Activated naive CD8-positive, alpha-beta T cell treated with anti-CD3 and anti-CD28 coated beads, Interleukin-2, amount 50 U/mL, for 24 hours (primary cell): ENCODE results near the gene PLCB2.

Experiments
- ATAC-seq: fragments of 150-1000 bp; cut with Tn5 transposase; one replicate; pipeline ENCODE4 v1.10.0; 2021
- DNase-seq: peaks from one replicate; pipeline ENCODE4 v3.0.0; 2021
- H3K27ac Mint-ChIP-seq: one replicate; pipeline ENCODE4 v1.8.0; 2021; ENCODE audit warnings: mild to moderate bottlenecking, mixed read lengths
- H3K27me3 Mint-ChIP-seq: one replicate; pipeline ENCODE4 v1.8.0; 2021; ENCODE audit warnings: mixed read lengths
- H3K36me3 Mint-ChIP-seq: one replicate; pipeline ENCODE4 v1.8.0; 2021; ENCODE audit warnings: low read depth, mixed read lengths
- H3K4me1 Mint-ChIP-seq: one replicate; pipeline ENCODE4 v1.8.0; 2021; ENCODE audit warnings: mixed read lengths
- H3K4me3 Mint-ChIP-seq: one replicate; pipeline ENCODE4 v1.8.0; 2021; ENCODE audit warnings: mild to moderate bottlenecking, moderate library complexity, mixed read lengths
- H3K9me3 Mint-ChIP-seq: one replicate; pipeline ENCODE4 v1.8.0; 2021; ENCODE audit warnings: mixed read lengths

Gene PLCB2

GRCh38 chr15:40293905-40294895 lies 13.5 kb downstream of the PLCB2 start:
- no peaks in the 10 kb centered on the region for H3K4me1 Mint-ChIP-seq
- H3K36me3 Mint-ChIP-seq = peaks cover 4% of the 10 kb centered on the region
- H3K9me3 Mint-ChIP-seq = no peaks in the 10 kb centered on the region
- no peak for DNase-seq
- no peak for ATAC-seq
- no peak overlapping the region for H3K4me3 Mint-ChIP-seq
- H3K27ac Mint-ChIP-seq = no peak overlapping the region
- H3K27me3 Mint-ChIP-seq = no peaks in the 10 kb centered on the region

GRCh38 chr15:40293006-40293405 lies 14.7 kb downstream of the PLCB2 start:
- DNase-seq (no peak), ATAC-seq (no peak)
- no peak overlapping the region for H3K4me3 Mint-ChIP-seq
- H3K36me3 Mint-ChIP-seq = peaks cover 2% of the 10 kb centered on the region
- no peak overlapping the region for H3K27ac Mint-ChIP-seq
- H3K9me3 Mint-ChIP-seq = no peaks in the 10 kb centered on the region
- H3K4me1 Mint-ChIP-seq = no peaks in the 10 kb centered on the region
- no peaks in the 10 kb centered on the region for H3K27me3 Mint-ChIP-seq

DNA sequence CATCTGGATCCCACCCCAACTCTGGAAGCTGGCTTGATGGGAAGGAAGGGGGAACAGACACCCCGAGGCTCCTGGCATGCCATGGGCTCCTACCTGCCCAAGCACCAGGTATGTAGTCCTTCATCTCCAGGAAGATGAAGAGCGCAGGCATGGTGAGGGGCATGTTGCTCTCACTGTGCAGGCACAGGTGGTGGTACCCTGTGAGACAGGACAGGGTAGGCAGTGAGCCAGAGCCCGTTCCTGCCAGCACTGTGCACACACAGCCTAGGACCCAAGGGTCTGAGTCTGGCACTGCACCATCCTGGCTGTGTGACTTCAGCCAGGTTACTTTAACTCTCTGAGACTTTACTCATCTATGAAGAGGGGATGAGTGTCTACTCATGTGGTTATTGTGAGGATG lies 15.5 kb downstream of the PLCB2 start:
- H3K4me1 Mint-ChIP-seq = no peaks in the 10 kb centered on the region
- DNase-seq = no peak
- no peaks in the 10 kb centered on the region for H3K27me3 Mint-ChIP-seq
- no peaks in the 10 kb centered on the region for H3K9me3 Mint-ChIP-seq
- no peak overlapping the region for H3K4me3 Mint-ChIP-seq
- ATAC-seq = no peak
- peaks cover 2% of the 10 kb centered on the region for H3K36me3 Mint-ChIP-seq
- H3K27ac Mint-ChIP-seq = no peak overlapping the region

- no peak for ATAC-seq
- no peaks in the 10 kb centered on the region for H3K4me1 Mint-ChIP-seq
- H3K4me3 Mint-ChIP-seq = no peak overlapping the region
- no peak overlapping the region for H3K27ac Mint-ChIP-seq
- no peaks in the 10 kb centered on the region for H3K9me3 Mint-ChIP-seq
- peaks cover 2% of the 10 kb centered on the region for H3K36me3 Mint-ChIP-seq
- DNase-seq = no peak
- no peaks in the 10 kb centered on the region for H3K27me3 Mint-ChIP-seq
Observed at GRCh38 chr15:40290918-40291574, 16.7 kb downstream of the PLCB2 start.

DNA sequence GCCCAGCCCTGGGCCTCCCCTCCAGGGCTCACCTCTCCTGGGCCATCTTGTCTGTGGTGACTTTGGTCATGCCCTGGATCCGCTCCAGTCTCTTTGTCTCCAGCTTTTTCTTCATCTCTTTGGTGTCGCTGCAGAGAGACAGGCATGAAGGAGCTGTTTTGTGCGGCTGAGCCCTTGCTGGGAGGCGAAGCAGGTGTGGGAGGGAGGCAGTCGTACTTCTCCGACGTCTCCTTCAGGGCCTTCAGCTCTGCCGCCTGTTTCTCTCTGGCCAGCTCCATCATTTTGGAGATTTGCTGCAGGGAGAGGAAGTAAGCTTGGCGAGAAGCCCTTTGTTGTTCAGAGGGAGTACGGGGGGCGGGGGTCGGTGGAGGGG lies 17.2 kb downstream of the PLCB2 start:
- no peaks in the 10 kb centered on the region for H3K9me3 Mint-ChIP-seq
- peaks cover 1% of the 10 kb centered on the region for H3K36me3 Mint-ChIP-seq
- DNase-seq = no peak
- no peak for ATAC-seq
- no peak overlapping the region for H3K27ac Mint-ChIP-seq
- no peaks in the 10 kb centered on the region for H3K4me1 Mint-ChIP-seq
- no peaks in the 10 kb centered on the region for H3K27me3 Mint-ChIP-seq
- no peak overlapping the region for H3K4me3 Mint-ChIP-seq

DNA sequence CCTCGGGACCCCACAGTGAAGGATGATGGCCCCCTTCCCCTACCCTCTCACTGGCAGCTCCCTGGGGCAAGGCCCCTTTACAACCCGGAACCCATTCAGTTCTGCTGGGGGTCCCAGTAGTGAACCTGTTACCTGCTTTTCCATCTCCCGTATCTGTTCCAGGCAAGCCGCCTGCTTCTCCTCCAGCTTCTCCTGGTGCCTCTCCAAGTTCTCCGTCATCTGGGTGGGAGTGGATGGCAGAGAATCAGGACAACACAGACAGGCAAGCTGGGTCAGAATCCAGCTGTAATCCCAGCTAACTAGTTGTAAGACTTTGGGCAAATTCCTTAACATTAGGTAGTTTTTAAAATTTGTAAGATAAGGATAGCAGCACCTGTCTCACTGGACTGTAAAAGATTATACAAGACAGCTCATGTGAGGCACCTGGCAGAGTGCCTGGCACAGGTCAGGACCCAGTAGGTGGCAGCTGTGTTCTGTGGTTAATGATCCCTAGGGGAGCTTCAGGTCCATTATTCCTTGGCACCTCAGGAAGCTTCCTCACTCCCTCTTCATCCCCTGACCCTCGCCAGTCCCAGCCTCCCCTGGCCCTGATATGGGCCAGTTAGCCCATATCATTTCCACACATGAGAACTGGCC lies 18.5 kb downstream of the PLCB2 start:
- Mint-ChIP-seq H3K27ac (no peak overlapping the region), H3K4me3 (no peak overlapping the region), H3K27me3 (no peaks in the 10 kb centered on the region), H3K4me1 (no peaks in the 10 kb centered on the region), H3K9me3 (no peaks in the 10 kb centered on the region), H3K36me3 (no peaks in the 10 kb centered on the region)
- no peak for DNase-seq
- no peak for ATAC-seq

DNA sequence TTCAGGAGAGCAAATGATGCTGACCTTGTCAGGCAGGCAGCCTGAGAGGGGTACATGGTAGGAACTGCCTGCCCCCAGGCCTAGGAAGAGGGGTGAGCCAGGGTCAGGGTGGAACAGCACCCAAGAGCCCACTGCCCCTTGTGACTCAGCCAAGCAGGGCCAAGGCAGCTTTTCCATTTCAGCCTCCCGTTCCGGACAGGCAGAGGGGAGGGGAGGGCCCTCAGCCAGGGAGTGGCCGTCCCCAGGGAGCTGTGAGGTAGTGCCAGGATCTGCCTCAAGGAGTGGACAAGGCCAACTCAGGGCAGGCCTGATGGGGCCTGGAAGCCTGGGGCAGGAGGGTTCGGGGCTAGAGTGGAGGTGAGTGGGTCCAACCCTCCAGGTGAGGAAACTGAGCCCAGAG lies 19.8 kb downstream of the PLCB2 start:
- H3K4me3 Mint-ChIP-seq = no peak overlapping the region
- peaks cover 2% of the 10 kb centered on the region for H3K27me3 Mint-ChIP-seq
- peaks cover 1% of the 10 kb centered on the region for H3K4me1 Mint-ChIP-seq
- no peaks in the 10 kb centered on the region for H3K9me3 Mint-ChIP-seq
- ATAC-seq (no peak), DNase-seq (no peak)
- no peak overlapping the region for H3K27ac Mint-ChIP-seq
- H3K36me3 Mint-ChIP-seq = no peaks in the 10 kb centered on the region

DNA sequence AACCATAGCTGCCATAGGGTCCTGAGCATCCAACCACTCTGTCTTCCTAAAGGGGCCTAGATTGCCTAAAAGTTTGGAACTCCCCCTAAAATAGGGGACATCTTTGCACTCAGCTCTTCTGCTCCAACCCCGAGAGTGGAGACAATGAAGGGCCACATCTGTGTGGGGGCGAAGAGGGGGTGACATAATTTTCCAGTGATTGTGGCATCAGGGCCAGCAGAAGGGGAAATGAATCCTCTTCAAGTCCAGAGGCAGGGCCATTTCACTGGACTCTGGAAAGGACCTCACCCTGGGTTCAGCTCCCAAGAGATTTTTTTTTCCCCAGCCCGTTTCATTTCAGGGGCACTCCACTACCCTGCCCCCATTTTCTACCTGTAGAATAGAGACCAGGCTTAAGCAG lies 20.2 kb downstream of the PLCB2 start:
- DNase-seq = no peak

GRCh38 chr15:40286794-40287193 lies 20.9 kb downstream of the PLCB2 start:
- Mint-ChIP-seq H3K36me3 (no peaks in the 10 kb centered on the region), H3K27ac (no peak overlapping the region), H3K4me3 (no peak overlapping the region), H3K27me3 (peaks cover 2% of the 10 kb centered on the region), H3K9me3 (no peaks in the 10 kb centered on the region), H3K4me1 (peaks cover 1% of the 10 kb centered on the region)
- DNase-seq (no peak), ATAC-seq (no peak)

More for the DNA sequence above, 20.2 kb downstream of the PLCB2 start:
- H3K4me3 Mint-ChIP-seq = no peak overlapping the region
- H3K4me1 Mint-ChIP-seq = peaks cover 1% of the 10 kb centered on the region
- ATAC-seq = no peak
- H3K27me3 Mint-ChIP-seq = peaks cover 2% of the 10 kb centered on the region
- H3K27ac Mint-ChIP-seq = no peak overlapping the region
- H3K36me3 Mint-ChIP-seq = no peaks in the 10 kb centered on the region
- no peaks in the 10 kb centered on the region for H3K9me3 Mint-ChIP-seq

GRCh38 chr15:40286061-40286532 lies 21.6 kb downstream of the PLCB2 start:
- Mint-ChIP-seq H3K36me3 (no peaks in the 10 kb centered on the region), H3K4me1 (peaks cover 2% of the 10 kb centered on the region), H3K27me3 (peaks cover 4% of the 10 kb centered on the region), H3K4me3 (no peak overlapping the region), H3K9me3 (no peaks in the 10 kb centered on the region), H3K27ac (no peak overlapping the region)
- DNase-seq = no peak
- ATAC-seq = no peak

GRCh38 chr15:40285554-40286011 lies 22.2 kb downstream of the PLCB2 start:
- no peak overlapping the region for H3K27ac Mint-ChIP-seq
- peaks cover 10% of the 10 kb centered on the region for H3K27me3 Mint-ChIP-seq
- H3K9me3 Mint-ChIP-seq = no peaks in the 10 kb centered on the region
- ATAC-seq (no peak), DNase-seq (no peak)
- no peak overlapping the region for H3K4me3 Mint-ChIP-seq
- H3K36me3 Mint-ChIP-seq = no peaks in the 10 kb centered on the region
- H3K4me1 Mint-ChIP-seq = peaks cover 4% of the 10 kb centered on the region

- ATAC-seq (no peak), DNase-seq (no peak)
- Mint-ChIP-seq H3K36me3 (no peaks in the 10 kb centered on the region), H3K27ac (no peak overlapping the region), H3K27me3 (peaks cover 14% of the 10 kb centered on the region), H3K4me1 (peaks cover 4% of the 10 kb centered on the region), H3K4me3 (no peak overlapping the region), H3K9me3 (no peaks in the 10 kb centered on the region)
Observed at GRCh38 chr15:40285151-40285550, 22.6 kb downstream of the PLCB2 start.

DNA sequence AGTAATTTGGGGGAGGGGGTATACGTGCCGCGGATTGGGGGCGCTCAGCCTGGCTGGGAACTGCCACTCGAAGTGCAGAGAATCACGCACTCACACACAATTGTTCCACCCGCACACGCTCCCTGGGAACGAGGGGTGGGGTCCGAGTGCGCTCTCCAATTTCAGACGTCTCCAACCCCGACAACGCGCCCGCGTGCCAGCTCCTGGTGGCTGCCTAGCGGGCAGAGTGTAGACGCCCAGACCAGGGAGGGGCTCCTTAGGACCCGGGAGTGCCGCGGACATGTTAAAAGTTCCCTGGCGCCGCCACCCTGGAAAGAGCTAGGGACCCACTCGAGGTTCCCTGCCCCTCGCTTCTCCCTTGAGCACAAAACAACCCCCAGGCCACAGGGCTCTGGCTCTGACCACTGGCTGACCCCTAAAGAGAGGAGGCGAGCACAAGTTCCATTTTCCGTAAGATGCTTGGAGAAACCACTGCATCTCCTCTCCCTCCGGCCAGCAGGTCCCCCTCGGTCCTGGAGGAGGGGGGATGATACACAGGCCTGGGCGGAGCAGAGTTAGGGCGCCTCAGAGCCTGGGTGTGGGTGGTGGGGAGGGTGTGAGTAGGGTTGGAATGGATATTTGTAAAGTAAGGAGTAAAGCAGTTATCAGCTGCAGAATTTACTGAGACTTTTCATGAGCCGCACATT lies 24.0 kb downstream of the PLCB2 start:
- no peaks in the 10 kb centered on the region for H3K36me3 Mint-ChIP-seq
- DNase-seq (no peak), ATAC-seq (no peak)
- H3K4me1 Mint-ChIP-seq = peaks cover 4% of the 10 kb centered on the region
- no peaks in the 10 kb centered on the region for H3K9me3 Mint-ChIP-seq
- no peak overlapping the region for H3K27ac Mint-ChIP-seq
- peaks cover 22% of the 10 kb centered on the region for H3K27me3 Mint-ChIP-seq
- H3K4me3 Mint-ChIP-seq = no peak overlapping the region

GRCh38 chr15:40282869-40283614 lies 24.7 kb downstream of the PLCB2 start, which contains the start of gene ANKRD63:
Gene ANKRD63 (minus strand): TSS chr15:40283064. CDS start chr15:40282586, 478 bp downstream.
- Mint-ChIP-seq H3K27me3 (peaks cover 28% of the 10 kb centered on the region), H3K36me3 (no peaks in the 10 kb centered on the region), H3K27ac (no peak within 1 kb of the TSS), H3K4me1 (peaks cover 4% of the 10 kb centered on the region), H3K4me3 (peak within 1 kb of the TSS; percentile 63), H3K9me3 (no peaks in the 10 kb centered on the region)
- ATAC-seq (peak; percentile 29), DNase-seq (peak; percentile 40)
